NK-92 treated with Interleukin-12 subunit alpha and Interleukin-12 subunit beta, amount 100 ng/mL, for 24 hours (cell line): ENCODE results near the gene GFRA1.

Experiments used
- DNase-seq: peaks from one replicate; lab custom pipeline; 2025; lab: John Stamatoyannopoulos, UW

GFRA1 gene

GRCh38 chr10:116272440-116273283 lies at the start of gene GFRA1:
TSS of gene GFRA1 (minus strand) at chr10:116273206. CDS start at chr10:116272029, 1,177 bp downstream.
- no peak for DNase-seq

GRCh38 chr10:116316503-116316902 lies 43.5 kb upstream of the GFRA1 start:
- no peak for DNase-seq

DNA sequence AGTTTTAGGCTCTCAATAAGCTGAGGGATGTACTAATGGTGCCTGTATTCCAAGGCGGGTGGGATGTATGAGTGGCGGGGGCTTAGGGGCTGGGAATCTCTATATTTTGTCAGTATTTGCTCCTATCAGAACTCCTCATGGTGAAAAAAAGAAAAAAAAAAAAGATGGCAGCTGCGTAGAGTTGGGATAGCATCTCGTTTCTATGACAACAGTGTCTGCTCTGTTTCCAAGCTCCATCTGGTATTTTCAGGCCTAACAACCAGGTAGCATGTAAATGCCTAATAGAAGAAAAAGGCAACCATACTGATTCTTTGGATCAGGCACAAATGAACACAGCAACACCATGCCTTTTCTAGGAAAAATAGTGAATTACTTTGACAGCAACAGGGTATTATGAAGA lies 39.5 kb upstream of the GFRA1 start:
- DNase-seq = no peak

DNA sequence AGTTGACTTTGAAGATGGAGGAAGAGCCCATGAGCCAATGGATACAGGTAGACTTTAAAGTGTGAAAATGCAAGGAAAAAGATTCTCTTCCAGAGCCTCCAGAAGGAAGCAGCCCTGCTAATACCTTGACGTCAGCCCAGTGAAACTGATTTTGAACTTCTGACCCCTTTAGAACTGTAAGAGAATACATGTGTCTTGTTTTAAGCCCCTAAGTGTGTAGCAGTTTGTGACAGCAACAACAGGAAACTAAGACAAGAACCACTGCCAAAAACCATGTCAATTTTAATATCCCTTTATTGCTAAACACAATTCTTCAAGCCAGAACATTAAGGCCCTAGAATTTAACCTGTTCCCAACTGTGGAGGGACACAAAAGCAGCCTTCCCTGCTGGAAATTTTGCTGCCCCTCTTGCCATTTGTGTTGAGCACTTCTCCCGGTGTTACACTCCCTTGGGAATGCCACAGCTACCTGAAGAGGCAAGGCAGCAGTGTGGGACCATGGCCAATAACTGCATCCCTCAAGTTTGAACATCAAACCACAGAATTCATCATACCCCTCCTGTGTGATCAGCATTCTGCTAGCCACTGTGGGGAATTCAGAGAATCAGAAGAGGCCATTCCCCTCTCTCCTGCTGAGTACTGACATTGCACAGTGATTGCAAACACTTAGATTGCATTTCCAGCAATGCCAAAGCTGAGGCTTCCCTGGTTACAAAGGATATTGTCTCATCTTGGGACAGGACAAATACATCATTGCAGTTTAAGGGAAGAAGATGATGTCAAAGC lies 38.9 kb upstream of the GFRA1 start:
- DNase-seq = no peak

- DNase-seq = no peak
These were observed 38.0 kb upstream of the GFRA1 start for GRCh38 chr10:116311016-116311415.

DNA sequence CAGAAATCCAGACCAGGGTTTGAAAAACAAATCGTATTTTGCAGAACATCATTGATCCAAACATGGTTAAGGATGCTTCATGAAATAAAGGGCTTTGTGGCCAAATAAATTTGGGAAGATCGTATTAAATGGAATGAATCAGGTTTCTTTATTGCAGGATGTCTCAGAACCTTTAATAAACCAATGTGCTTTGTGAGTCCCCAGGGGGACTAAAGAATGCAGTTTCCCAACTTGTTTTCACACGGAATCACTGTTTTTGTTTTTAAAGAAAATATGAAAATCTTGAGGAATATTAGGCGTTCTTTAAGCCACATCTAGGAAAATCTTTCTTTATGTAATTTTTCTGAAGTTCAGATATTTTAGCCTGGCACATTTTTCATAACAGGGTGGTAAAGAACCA lies 34.4 kb upstream of the GFRA1 start:
- no peak for DNase-seq

DNA sequence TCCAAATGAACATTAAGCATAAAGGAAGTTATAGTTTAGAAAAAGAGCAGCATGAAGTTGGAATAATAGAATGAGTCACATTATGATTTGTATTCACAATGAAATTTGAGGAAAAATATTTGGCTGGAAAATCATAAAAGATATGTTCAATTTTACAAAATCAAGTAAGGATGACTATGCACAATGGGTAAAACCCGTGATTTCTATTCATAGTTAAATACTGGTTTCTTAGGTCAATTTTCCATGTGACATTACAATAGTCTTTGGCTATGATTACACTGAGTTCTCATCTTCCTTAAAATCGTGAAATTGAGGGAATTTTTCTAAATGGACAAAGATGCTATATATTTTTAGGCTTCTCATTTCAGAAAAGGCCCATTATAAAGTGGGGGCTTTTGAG lies 33.8 kb upstream of the GFRA1 start:
- no peak for DNase-seq

- no peak for DNase-seq
These were observed 31.9 kb upstream of the GFRA1 start for GRCh38 chr10:116304923-116305322.

DNA sequence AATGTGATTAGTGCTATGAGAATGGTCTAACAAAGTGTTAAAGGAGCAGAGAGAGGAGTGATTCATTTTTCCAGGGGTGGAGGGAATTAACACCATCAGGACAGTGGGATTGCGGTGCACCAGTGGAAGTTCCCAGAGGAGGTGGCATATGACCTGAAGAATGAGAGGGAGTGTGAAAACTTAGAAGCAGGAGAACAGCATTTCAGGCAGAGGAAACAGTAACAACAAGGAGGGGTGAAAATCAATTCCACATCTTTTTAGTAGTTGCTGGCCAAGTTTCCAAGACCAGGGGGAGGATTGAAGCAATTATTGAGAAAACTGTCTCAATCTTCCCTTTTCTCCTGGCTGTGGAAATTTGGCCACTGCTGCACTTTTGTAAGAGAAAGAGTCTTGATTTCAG lies 27.5 kb upstream of the GFRA1 start:
- DNase-seq = no peak

GRCh38 chr10:116298586-116298985 lies 25.6 kb upstream of the GFRA1 start:
- DNase-seq = no peak

- no peak for DNase-seq
These were observed 23.3 kb upstream of the GFRA1 start for GRCh38 chr10:116296291-116296721.

DNA sequence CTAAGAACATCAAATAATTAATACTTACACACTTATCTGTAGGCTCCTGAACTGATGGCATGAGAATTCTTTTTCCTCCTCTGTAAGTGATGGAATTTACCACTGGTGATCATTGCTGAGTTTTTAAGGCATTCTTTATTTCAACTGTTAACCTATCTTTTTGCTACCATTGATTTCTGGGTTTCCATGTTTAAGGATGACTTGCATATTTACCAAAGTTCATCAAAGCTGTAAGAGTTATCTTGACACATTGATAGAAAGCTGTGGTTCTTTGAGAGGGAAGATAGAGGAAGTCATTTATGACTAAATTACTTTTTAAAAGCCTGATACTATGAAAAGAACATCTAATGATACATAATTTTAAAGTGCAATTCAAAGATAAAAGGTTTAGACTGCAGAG lies 19.5 kb upstream of the GFRA1 start:
- DNase-seq = no peak

- no peak for DNase-seq
These were observed 16.6 kb upstream of the GFRA1 start for GRCh38 chr10:116289652-116290051.

- DNase-seq = no peak
These were observed 15.0 kb upstream of the GFRA1 start for GRCh38 chr10:116287906-116288501.

- no peak for DNase-seq
These were observed 13.7 kb upstream of the GFRA1 start for GRCh38 chr10:116286626-116287200.

DNA sequence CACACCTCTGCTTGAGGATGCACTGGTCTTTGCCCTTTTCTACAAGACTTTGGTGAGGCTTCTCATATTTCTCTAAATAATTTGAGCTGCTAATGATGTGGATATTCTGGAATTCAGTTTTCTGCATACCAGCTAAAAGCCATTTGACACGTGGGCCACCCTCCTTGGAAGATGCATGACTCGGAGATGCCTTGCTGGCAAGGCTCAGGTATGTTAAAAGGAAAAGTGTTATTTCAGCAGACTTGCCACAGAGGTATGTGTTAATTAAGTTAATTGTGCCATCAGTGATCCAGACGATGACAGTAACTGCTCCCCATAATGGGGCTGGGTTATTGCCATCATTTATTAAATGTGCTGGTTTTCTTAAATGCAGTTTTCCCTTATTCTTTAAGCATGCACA lies 8.8 kb upstream of the GFRA1 start:
- DNase-seq = no peak

DNA sequence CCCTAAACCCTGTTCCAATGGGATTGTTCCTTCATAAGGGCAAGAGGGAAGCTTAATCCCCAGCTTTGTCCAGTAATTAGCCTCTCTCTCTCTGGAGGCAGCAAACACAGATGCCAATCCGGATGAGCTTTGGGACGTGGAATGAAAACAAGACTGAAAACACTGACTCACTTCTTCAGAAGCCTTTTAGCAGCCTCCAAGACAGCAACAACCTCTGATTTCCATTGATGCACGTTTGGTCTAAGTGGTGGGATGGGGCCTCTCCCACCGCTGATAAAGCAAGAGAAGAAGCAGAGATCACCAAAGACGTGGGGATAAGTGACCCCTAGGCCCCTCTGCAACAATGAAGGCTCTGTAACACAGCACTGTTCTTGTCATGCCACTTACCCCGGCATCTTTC lies 5.8 kb upstream of the GFRA1 start:
- DNase-seq = no peak

GRCh38 chr10:116276981-116277380 lies 4.0 kb upstream of the GFRA1 start:
- DNase-seq = no peak

DNA sequence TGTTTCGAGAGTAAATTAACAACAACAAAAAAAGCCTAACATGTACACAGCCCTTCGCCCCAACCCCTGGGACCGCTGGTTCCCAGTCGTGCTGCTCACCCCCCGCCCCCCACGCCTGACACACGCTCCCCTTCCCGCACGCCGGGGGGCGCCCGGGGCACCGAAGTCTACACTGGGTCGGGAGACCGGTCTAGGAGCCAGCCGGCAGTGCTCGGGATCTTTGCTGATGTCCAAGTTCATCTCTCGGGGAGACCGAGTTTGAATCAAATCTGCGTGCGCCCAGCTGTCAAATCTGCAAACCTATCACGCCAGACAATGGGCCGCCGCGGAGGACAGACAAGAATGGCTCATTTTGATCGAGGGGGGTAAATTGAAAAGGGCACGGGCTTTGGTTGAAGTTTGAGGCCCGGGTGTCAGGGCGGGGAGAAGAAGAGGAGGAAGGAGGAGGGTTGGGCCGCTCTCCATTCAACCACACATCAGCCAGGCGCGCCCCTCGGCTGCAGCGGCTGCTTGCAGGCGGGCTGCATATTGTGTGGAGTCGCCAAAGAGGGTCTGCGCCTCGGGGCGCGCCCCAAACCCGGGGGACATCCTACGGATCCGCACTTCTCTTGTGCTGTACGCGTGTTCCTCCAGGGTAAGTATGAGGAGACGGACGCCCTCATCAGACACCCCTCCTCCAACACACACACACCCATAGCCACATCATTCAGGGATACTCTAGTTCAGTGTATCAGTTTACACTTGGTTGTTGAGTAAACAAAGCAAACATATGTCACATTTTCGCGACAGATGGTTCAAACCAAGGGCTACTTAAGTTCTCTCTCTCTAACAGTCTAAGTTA lies 1.3 kb upstream of the GFRA1 start:
- no peak for DNase-seq

DNA sequence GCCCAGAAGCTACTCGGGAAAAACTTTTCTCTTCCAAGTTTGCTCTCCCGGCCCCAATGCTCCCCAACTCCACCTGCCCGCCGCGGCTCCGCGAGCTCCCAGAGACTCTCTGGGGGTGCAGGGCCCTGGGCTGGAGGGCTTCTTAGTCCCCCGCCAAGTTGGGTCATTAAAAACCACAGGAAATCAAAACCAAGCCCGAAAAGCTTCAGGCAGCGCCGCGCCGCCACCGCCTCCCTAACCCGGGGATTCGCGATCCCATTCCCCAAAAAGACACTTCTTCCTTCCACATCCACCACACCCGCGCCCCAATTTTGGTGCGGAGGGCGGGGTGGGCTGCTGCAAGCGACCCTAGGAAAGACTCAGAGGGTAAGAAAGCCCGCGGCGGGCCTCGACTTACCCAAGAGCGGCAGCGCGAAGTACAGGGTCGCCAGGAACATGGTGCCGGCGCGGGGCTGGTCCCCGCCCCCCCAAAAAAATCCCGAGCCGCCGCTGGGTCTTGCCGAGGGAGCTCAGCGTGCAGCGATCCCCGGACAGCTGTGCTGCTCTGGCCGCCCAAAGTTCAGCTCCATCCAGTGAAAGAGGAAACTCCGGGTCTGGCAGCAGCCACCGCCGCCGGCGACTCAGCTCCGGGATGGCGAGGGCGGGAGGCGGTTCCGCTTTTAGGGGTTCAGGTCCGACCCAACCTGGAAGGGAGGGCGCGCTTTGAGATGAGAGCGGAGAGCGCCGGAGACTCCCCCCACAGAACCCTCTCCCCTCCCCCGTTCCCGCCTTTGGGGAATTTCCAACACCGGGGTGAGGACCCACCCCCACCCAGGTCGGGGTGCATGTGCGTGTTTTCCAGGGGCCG lies 1.2 kb downstream of the GFRA1 start:
- no peak for DNase-seq
